OCI-LY1 (cell line): Measurements from ENCODE around the gene PKN1.

Source experiments
- EZH2 ChIP-seq: fragments of 200-600 bp; sonication (generic), shearing (Covaris generic); IDR thresholded peaks from 2 replicates; pipeline ENCODE4 v1.8.0; 2017; ENCODE audit warnings: borderline replicate concordance, mixed run types, mild to moderate bottlenecking, antibody characterized with exemption, low read length, moderate library complexity, mixed read lengths
- TF ChIP-seq, protein P1 (sequence below): fragments of 200-600 bp; sonication (generic), shearing (Covaris generic); IDR thresholded peaks from 2 replicates; pipeline ENCODE4 v1.5.1; 2017; ENCODE audit warnings: mild to moderate bottlenecking, antibody characterized with exemption, low read length, moderate library complexity, mixed read lengths

DNA sequence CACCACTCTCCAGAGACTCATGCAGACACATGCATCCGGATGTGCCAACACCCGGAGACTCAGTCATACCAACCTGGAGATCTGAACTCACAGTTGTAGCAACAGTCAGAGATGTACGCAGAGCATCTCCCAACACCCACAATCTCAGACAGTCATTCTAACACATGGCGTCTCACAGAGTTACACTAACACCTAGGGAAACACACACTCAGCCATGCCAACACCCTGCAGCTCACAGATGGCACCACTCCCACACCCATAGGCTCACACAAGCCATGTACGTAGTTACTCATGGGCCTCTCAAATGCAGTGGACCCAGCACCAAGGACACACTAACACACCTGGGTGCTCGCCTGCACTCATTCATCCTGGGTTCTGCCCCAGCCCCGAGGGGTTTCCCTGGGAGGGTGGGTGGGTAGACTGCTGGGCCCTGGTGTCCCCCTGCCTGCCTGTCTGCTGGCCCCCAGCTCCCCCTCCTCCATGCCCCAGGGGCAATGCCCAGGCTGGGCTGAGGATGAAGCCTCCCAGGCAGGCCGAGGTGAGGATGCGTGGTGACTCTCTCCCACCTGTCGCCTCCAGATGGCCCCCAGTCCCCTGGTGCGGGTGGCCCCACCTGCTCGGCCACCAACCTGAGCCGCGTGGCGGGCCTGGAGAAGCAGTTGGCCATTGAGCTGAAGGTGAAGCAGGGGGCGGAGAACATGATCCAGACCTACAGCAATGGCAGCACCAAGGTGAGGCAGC, 10.0 kb downstream of the PKN1 start:
- TF ChIP-seq, protein P1, sequence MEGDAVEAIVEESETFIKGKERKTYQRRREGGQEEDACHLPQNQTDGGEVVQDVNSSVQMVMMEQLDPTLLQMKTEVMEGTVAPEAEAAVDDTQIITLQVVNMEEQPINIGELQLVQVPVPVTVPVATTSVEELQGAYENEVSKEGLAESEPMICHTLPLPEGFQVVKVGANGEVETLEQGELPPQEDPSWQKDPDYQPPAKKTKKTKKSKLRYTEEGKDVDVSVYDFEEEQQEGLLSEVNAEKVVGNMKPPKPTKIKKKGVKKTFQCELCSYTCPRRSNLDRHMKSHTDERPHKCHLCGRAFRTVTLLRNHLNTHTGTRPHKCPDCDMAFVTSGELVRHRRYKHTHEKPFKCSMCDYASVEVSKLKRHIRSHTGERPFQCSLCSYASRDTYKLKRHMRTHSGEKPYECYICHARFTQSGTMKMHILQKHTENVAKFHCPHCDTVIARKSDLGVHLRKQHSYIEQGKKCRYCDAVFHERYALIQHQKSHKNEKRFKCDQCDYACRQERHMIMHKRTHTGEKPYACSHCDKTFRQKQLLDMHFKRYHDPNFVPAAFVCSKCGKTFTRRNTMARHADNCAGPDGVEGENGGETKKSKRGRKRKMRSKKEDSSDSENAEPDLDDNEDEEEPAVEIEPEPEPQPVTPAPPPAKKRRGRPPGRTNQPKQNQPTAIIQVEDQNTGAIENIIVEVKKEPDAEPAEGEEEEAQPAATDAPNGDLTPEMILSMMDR: no peak
- TF ChIP-seq EZH2: no peak
